ENCODE results near the gene ST8SIA5. TPM values are rescaled to one million over a fixed set of nuclear protein-coding genes. Genes with fewer than 3 reads are reported as not detected.

Gene ST8SIA5
- total RNA-seq, 1 donor: under 0.01 TPM

DNA sequence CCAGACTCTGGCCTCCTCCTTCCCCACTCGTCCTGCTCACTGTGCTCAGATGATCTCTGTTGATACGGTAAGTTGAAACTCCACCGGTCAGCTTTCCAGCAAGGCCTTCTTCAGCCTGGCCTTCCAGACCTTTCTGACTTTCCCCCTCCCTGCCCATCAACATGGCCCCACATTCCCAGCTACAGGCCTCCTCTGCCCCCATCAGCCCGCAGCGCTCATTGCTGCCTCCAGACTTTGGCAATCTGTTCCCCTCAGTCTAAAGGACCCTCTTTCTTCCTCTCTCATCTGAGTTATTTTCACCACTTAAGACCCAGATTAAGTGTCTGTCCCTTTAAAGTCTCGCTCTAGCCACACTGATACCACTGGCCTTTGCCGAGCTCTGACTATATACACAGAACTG lies 110.4 kb downstream of the ST8SIA5 start:
- no peaks in the 10 kb centered on the region for H3K36me3 ChIP-seq (ENCODE audit: insufficient read depth, low read length)
- H3K27ac ChIP-seq (ENCODE audit: low read depth, low read length): no peak overlapping the region
- H3K4me3 ChIP-seq (ENCODE audit: insufficient read depth, low read length): no peak overlapping the region
- H2AFZ ChIP-seq (ENCODE audit: low read length): no peak overlapping the region
- no peak overlapping the region for H3K4me2 ChIP-seq (ENCODE audit: insufficient read depth, low read length)
- no peaks in the 10 kb centered on the region for H4K20me1 ChIP-seq (ENCODE audit: insufficient read depth, low read length)
- H3K4me1 ChIP-seq (ENCODE audit: insufficient read depth, low read length): no peaks in the 10 kb centered on the region
- no peaks in the 10 kb centered on the region for H3K79me2 ChIP-seq (ENCODE audit: insufficient read depth, low read length)
- no peak for DNase-seq (ENCODE audit: insufficient read length, low spot score, missing footprints)
- H3K27me3 ChIP-seq (ENCODE audit: insufficient read depth, low read length): peaks cover 4% of the 10 kb centered on the region
- TF ChIP-seq, protein P1, sequence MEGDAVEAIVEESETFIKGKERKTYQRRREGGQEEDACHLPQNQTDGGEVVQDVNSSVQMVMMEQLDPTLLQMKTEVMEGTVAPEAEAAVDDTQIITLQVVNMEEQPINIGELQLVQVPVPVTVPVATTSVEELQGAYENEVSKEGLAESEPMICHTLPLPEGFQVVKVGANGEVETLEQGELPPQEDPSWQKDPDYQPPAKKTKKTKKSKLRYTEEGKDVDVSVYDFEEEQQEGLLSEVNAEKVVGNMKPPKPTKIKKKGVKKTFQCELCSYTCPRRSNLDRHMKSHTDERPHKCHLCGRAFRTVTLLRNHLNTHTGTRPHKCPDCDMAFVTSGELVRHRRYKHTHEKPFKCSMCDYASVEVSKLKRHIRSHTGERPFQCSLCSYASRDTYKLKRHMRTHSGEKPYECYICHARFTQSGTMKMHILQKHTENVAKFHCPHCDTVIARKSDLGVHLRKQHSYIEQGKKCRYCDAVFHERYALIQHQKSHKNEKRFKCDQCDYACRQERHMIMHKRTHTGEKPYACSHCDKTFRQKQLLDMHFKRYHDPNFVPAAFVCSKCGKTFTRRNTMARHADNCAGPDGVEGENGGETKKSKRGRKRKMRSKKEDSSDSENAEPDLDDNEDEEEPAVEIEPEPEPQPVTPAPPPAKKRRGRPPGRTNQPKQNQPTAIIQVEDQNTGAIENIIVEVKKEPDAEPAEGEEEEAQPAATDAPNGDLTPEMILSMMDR (IDR thresholded peaks at IDR 0.05; ENCODE audit: extremely low read depth, low read depth, low read length): no peak
- H3K9me3 ChIP-seq (ENCODE audit: low read depth, low read length): no peaks in the 10 kb centered on the region

DNA sequence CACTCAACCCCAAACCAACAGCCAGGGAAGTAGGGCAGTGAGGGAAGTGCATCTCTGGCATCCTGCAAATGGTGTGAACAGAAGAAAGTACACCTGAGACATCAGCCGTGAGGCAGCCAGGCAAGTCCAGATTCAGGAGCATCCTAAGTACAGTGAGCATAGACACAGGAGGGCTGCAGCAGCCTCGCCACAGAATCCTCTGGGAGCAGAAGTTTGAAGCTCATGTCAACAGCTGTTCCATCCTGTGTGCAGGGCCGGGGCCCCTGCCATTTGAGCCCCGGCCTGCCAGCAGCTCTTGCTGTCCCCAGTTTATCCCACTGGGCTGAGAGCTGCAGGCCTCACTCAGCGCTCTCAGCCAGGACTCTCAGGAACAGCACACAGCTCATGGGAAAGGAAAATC lies 114.3 kb downstream of the ST8SIA5 start:
- no peaks in the 10 kb centered on the region for H3K36me3 ChIP-seq (ENCODE audit: insufficient read depth, low read length)
- TF ChIP-seq, protein P1 (IDR thresholded peaks at IDR 0.05; ENCODE audit: extremely low read depth, low read depth, low read length): no peak
- no peaks in the 10 kb centered on the region for H3K79me2 ChIP-seq (ENCODE audit: insufficient read depth, low read length)
- no peaks in the 10 kb centered on the region for H3K9me3 ChIP-seq (ENCODE audit: low read depth, low read length)
- no peak overlapping the region for H2AFZ ChIP-seq (ENCODE audit: low read length)
- H3K27ac ChIP-seq (ENCODE audit: low read depth, low read length): no peak overlapping the region
- no peak overlapping the region for H3K4me2 ChIP-seq (ENCODE audit: insufficient read depth, low read length)
- H3K4me1 ChIP-seq (ENCODE audit: insufficient read depth, low read length): no peaks in the 10 kb centered on the region
- no peaks in the 10 kb centered on the region for H4K20me1 ChIP-seq (ENCODE audit: insufficient read depth, low read length)
- H3K27me3 ChIP-seq (ENCODE audit: insufficient read depth, low read length): no peaks in the 10 kb centered on the region
- no peak overlapping the region for H3K4me3 ChIP-seq (ENCODE audit: insufficient read depth, low read length)
- DNase-seq (ENCODE audit: insufficient read length, low spot score, missing footprints): no peak

DNA sequence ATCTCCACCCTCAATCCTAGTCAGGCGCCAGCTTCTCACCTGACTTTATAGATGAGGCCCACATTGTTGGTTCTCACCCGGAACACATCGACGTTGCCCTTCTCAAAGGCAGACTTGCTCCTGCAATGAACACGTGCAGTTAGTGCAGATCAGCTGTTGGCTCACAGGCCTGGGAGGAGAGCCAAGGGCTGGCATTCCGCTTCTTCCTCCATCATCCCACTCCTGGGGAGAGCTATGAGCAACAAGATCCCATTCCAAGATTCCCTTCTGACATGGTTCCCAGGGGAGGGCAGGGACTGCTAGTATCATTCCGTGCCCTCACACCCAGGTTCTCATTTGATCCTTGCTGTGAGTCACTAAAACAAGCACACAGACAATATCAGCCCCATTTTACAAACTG lies 114.9 kb downstream of the ST8SIA5 start:
- Histone ChIP-seq H2AFZ (ENCODE audit: low read length) (no peak overlapping the region), H3K27me3 (ENCODE audit: insufficient read depth, low read length) (no peaks in the 10 kb centered on the region), H3K79me2 (ENCODE audit: insufficient read depth, low read length) (no peaks in the 10 kb centered on the region), H3K4me1 (ENCODE audit: insufficient read depth, low read length) (no peaks in the 10 kb centered on the region), H3K36me3 (ENCODE audit: insufficient read depth, low read length) (no peaks in the 10 kb centered on the region), H3K9me3 (ENCODE audit: low read depth, low read length) (no peaks in the 10 kb centered on the region), H3K27ac (ENCODE audit: low read depth, low read length) (no peak overlapping the region), H4K20me1 (ENCODE audit: insufficient read depth, low read length) (no peaks in the 10 kb centered on the region), H3K4me2 (ENCODE audit: insufficient read depth, low read length) (no peak overlapping the region), H3K4me3 (ENCODE audit: insufficient read depth, low read length) (no peak overlapping the region)
- no peak for DNase-seq (ENCODE audit: insufficient read length, low spot score, missing footprints)
- TF ChIP-seq, protein P1 (IDR thresholded peaks at IDR 0.05; ENCODE audit: extremely low read depth, low read depth, low read length): no peak

DNA sequence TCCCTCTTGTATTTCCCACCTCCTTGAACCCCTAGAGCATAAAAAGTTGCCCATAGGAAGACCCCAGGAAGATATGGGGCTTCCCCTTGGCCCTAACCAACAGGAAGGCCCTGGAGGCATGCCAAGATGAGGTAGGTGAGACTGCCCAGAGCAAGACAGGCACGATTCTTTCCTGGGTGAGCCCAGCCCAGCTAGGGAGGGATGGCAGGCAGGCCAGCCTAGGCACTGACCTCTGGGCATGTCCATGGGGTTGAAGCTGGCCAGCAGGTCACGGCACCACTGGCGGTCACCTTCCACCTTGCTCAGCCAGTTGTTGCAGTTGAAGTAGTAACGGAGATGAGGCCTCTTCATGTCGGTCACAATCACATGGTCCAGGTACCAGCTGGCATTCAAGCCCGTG lies 117.5 kb downstream of the ST8SIA5 start:
- H3K27me3 ChIP-seq (ENCODE audit: insufficient read depth, low read length): no peaks in the 10 kb centered on the region
- H3K4me2 ChIP-seq (ENCODE audit: insufficient read depth, low read length): no peak overlapping the region
- TF ChIP-seq, protein P1 (IDR thresholded peaks at IDR 0.05; ENCODE audit: extremely low read depth, low read depth, low read length): no peak
- no peaks in the 10 kb centered on the region for H3K9me3 ChIP-seq (ENCODE audit: low read depth, low read length)
- no peak overlapping the region for H2AFZ ChIP-seq (ENCODE audit: low read length)
- no peaks in the 10 kb centered on the region for H3K79me2 ChIP-seq (ENCODE audit: insufficient read depth, low read length)
- H3K27ac ChIP-seq (ENCODE audit: low read depth, low read length): no peak overlapping the region
- no peaks in the 10 kb centered on the region for H4K20me1 ChIP-seq (ENCODE audit: insufficient read depth, low read length)
- H3K4me3 ChIP-seq (ENCODE audit: insufficient read depth, low read length): no peak overlapping the region
- DNase-seq (ENCODE audit: insufficient read length, low spot score, missing footprints): no peak
- no peaks in the 10 kb centered on the region for H3K4me1 ChIP-seq (ENCODE audit: insufficient read depth, low read length)
- H3K36me3 ChIP-seq (ENCODE audit: insufficient read depth, low read length): no peaks in the 10 kb centered on the region
